Gastroesophageal sphincter (tissue), 4 donors: ENCODE data around the gene DOLK. TPM values are rescaled to one million over a fixed set of nuclear protein-coding genes. Genes with fewer than 3 reads are reported as not detected.
A peak's percentile ranks its signal among the peaks of the same experiment; 100 is the strongest.

Experiments
- ATAC-seq: fragments of 150-250 bp; one replicate; pipeline ENCODE4 v1.9.1; 2016; ENCODE audit warnings: mild to moderate bottlenecking, moderate library complexity
- H3K27ac ChIP-seq, 4 donors: fragments of 200-600 bp; sonication (generic) in 3 of 4; 1 replicate in 3 of 4; 2 replicates in 1 of 4; pipeline ENCODE4 v1.5.1; 2016 to 2019
- H3K27me3 ChIP-seq: fragments of 200-600 bp; sonication (generic); one replicate; pipeline ENCODE4 v1.5.1; 2019
- H3K36me3 ChIP-seq, 2 donors: fragments of 200-600 bp; sonication (generic); one replicate each; pipeline ENCODE4 v1.5.1; 2019; ENCODE audit warnings: control low read depth in 1 of 2
- H3K4me1 ChIP-seq, 3 donors: fragments of 200-600 bp; sonication (generic); 1 replicate in 2 of 3; 2 replicates in 1 of 3; pipeline ENCODE4 v1.5.1; 2016 to 2019; ENCODE audit warnings: control low read depth in 2 of 3
- H3K4me3 ChIP-seq, 2 donors: fragments of 200-600 bp; sonication (generic); one replicate each; pipeline ENCODE4 v1.5.1; 2019; ENCODE audit warnings: mild to moderate bottlenecking in 1 of 2, moderate library complexity in 1 of 2
- H3K9me3 ChIP-seq, 3 donors: fragments of 200-600 bp; sonication (generic); one replicate each; pipeline ENCODE4 v1.5.1; 2017 to 2019; ENCODE audit warnings: control low read depth in 2 of 3
- EP300 ChIP-seq: sonication (generic); formaldehyde crosslinking; IDR thresholded peaks from one replicate; pipeline ENCODE4 v1.6.1; 2017; ENCODE audit warnings: antibody characterized with exemption, mild to moderate bottlenecking
- POLR2A ChIP-seq, 2 donors: fragments of 450-650 bp; IDR thresholded peaks; one replicate each; pipeline ENCODE4 v1.6.1; 2017; ENCODE audit warnings: antibody characterized with exemption in 2 of 2, mild to moderate bottlenecking in 2 of 2, moderate library complexity in 1 of 2
- POLR2AphosphoS5 ChIP-seq: sonication (generic); formaldehyde crosslinking; IDR thresholded peaks from one replicate; pipeline ENCODE4 v1.6.1; 2017; ENCODE audit warnings: antibody characterized with exemption
- WGBS, 2 donors: methylation state at CpG; one replicate each; pipeline ENCODE4 v1.1.5; 2018; ENCODE audit warnings: low coverage in 1 of 2; 5-methylcytosine and 5-hydroxymethylcytosine counted together
- total RNA-seq, 4 donors: library from RNA; depleted of rRNA; stranded (reverse); fragments of >200 nt; gene quantifications; one replicate each; pipeline ENCODE4 v1.1.0, GENCODE V29; 2016
- TF ChIP-seq, protein P1 (sequence below), 4 experiments: fragments of 200-600 bp in 2 of 4; fragments of 450-650 bp in 2 of 4; sonication (generic) in 1 of 4; IDR thresholded peaks; one replicate each; pipeline ENCODE4 v1.5.1; 2017 to 2019; ENCODE audit warnings: antibody characterized with exemption in 4 of 4, mild to moderate bottlenecking in 2 of 4, moderate library complexity in 2 of 4

Gene DOLK
- total RNA-seq, 4 donors from 2014 or later = 9.8 to 17.1 (median 13.0) TPM

DNA sequence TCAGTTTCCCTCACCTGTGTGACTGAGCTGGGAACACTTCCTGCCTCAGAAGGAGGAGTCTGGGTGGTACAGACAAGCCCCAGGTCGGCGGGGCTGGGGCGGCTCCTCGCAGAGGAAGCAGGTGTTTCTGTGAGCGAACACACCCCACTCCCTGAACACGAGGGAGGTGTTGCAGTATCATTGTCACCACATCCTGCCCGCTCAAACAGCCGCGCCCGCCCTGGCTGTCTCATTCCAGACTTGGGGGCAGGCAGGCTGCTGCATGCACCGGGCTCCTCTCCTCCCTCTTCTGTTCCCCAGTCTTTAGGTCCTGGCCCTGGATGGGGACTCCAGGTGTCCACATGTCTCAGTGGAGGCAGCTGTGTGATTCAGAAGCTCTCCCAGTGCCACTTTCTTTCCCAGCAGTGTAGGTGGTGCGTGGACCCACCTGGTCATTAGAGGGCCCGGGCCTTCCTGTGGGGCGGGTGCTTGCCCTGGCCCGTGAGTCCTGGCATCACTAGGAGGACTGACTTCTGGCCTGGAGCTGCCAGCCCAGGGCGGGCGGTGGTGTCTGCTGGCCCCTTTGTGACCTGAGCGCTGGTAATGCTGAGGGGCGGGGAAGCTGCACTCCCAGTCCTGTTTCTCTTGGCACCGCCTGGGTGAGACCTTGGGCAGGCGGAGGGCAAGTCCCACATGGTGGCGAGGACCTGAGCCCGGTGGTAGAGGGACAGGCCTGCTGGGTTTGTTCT lies 44.9 kb downstream of the DOLK start:
- Histone ChIP-seq H3K36me3 (peaks cover 0 to 47% of the 10 kb centered on the region in 2 donors), H3K27ac (peak overlapping the region in 3 of 4 donors; percentile 59 to 68 (median 66)), H3K9me3 (no peaks in the 10 kb centered on the region), H3K27me3 (no peaks in the 10 kb centered on the region), H3K4me3 (no peak overlapping the region), H3K4me1 (peaks cover 0 to 50% (median 5%) of the 10 kb centered on the region in 3 donors)
- WGBS, 2 donors = 60% methylated on average over 1 of the region's 23 CpGs; no CpG with 5 or more reads in 1 of the 2 donors
- TF ChIP-seq POLR2A (IDR thresholded peaks at IDR 0.05) = no peak
- no peak for TF ChIP-seq EP300
- TF ChIP-seq, protein P1, sequence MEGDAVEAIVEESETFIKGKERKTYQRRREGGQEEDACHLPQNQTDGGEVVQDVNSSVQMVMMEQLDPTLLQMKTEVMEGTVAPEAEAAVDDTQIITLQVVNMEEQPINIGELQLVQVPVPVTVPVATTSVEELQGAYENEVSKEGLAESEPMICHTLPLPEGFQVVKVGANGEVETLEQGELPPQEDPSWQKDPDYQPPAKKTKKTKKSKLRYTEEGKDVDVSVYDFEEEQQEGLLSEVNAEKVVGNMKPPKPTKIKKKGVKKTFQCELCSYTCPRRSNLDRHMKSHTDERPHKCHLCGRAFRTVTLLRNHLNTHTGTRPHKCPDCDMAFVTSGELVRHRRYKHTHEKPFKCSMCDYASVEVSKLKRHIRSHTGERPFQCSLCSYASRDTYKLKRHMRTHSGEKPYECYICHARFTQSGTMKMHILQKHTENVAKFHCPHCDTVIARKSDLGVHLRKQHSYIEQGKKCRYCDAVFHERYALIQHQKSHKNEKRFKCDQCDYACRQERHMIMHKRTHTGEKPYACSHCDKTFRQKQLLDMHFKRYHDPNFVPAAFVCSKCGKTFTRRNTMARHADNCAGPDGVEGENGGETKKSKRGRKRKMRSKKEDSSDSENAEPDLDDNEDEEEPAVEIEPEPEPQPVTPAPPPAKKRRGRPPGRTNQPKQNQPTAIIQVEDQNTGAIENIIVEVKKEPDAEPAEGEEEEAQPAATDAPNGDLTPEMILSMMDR (IDR thresholded peaks at IDR 0.05) = no peak
- no peak for TF ChIP-seq POLR2AphosphoS5
- peak; percentile 68 for ATAC-seq

DNA sequence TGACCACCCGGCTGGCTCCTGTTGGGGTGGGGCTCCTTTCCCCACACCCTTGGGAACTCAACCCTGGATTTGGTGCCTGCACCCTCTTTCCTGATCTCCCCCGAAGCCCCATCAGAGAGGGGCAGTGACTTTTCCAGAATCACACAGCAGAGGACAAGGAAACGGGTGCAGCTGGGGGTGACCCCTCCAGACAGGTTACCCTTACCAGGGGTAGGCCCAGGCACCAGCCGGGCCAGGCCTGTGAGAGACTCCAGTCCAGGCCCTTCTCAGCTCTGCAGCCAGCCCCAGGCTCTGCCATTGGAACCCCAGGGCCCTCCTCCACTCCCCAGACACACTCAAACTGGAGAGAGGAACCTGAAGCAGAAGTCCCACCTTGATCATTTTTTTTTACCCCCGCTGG lies 45.6 kb downstream of the DOLK start:
- no peak overlapping the region for H3K4me3 ChIP-seq
- ATAC-seq = no peak
- no peaks in the 10 kb centered on the region for H3K9me3 ChIP-seq
- peak overlapping the region in 3 of 4 donors; percentile 56 to 68 (median 59) for H3K27ac ChIP-seq
- no CpG with 5 or more reads among the region's 5 CpGs for WGBS, 2 donors
- TF ChIP-seq POLR2A (IDR thresholded peaks at IDR 0.05) (no peak), POLR2AphosphoS5 (no peak), EP300 (no peak)
- TF ChIP-seq, protein P1 (IDR thresholded peaks at IDR 0.05) = no peak
- no peaks in the 10 kb centered on the region for H3K27me3 ChIP-seq
- peaks cover 0 to 50% (median 5%) of the 10 kb centered on the region in 3 donors for H3K4me1 ChIP-seq
- H3K36me3 ChIP-seq = peaks cover 0 to 47% of the 10 kb centered on the region in 2 donors

DNA sequence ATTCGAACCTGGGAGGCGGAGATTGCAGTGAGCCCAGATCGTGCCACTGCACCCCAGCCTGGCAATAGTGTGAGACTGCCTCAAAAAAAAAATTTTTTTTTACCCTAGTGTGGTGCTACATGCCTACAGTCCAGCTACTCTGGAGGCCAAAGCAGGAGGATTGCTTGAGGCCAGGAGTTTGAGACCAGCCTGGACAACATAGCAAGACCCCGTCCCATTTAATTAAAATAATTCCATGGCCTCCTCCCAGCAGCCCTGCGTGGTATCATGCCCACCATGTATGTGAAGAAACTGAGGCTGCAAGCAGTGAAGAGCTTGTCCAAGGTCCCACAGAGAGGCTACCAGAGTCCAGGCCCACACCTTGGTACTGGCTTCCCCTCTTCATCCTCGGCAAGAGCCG lies 46.0 kb downstream of the DOLK start:
- no peaks in the 10 kb centered on the region for H3K27me3 ChIP-seq
- peaks cover 0 to 47% of the 10 kb centered on the region in 2 donors for H3K36me3 ChIP-seq
- peaks cover 0 to 50% (median 5%) of the 10 kb centered on the region in 3 donors for H3K4me1 ChIP-seq
- no peaks in the 10 kb centered on the region for H3K9me3 ChIP-seq
- TF ChIP-seq POLR2A (IDR thresholded peaks at IDR 0.05) = no peak
- TF ChIP-seq, protein P1 (IDR thresholded peaks at IDR 0.05) = no peak
- TF ChIP-seq POLR2AphosphoS5 = no peak
- no peak for TF ChIP-seq EP300
- WGBS, 2 donors = 75 to 95% methylated on average over 2 to 3 of the region's 7 CpGs
- no peak overlapping the region for H3K4me3 ChIP-seq
- ATAC-seq = no peak
- H3K27ac ChIP-seq = peak overlapping the region in 2 of 4 donors; percentile 59 to 68

DNA sequence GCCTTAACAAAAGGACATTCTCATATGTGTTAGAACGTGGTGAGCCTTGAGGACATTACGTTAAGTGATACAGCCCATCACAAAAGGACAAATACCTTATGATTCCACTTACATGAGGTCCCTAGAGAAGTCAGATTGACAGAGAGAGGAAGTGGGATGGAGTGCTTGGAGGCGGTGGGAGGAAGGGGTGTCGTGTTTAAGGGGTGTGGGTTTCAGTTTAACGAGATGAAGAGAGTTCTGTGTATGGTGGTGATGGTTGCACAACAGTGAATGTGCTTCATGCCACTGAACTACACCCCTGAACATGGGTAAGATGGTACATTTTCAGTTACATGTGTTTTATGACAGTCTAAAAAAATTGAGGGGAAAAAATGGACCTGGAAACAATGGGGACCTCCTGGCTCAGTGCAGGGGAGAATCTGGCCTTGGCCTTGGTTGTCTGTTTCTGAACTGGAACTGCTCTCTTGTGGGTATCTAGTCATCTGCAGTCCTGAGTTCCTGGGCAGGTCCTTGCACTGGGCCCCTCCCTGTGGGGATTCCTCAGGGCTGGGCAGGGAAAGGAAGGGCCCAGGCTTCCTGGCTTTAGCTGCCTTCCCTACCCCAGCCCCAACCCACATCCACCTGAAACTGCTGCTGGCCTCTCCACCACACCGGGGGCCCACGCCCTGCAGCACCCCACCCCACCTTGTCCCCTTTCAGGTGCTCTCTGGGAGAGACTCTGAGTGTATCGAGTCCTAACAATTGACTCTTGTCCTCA lies 47.7 kb downstream of the DOLK start:
- H3K36me3 ChIP-seq = peaks cover 0 to 64% of the 10 kb centered on the region in 2 donors
- H3K27me3 ChIP-seq = no peaks in the 10 kb centered on the region
- peak overlapping the region in 3 of 4 donors; percentile 26 to 49 (median 41) for H3K27ac ChIP-seq
- H3K9me3 ChIP-seq = no peaks in the 10 kb centered on the region
- ATAC-seq = no peak
- 29 to 55% methylated on average over 4 to 5 of the region's 8 CpGs for WGBS, 2 donors
- no peak overlapping the region for H3K4me3 ChIP-seq
- peaks cover 0 to 53% (median 5%) of the 10 kb centered on the region in 3 donors for H3K4me1 ChIP-seq
- TF ChIP-seq POLR2A (IDR thresholded peaks at IDR 0.05) (no peak), EP300 (no peak), POLR2AphosphoS5 (no peak)
- TF ChIP-seq, protein P1 (IDR thresholded peaks at IDR 0.05) = no peak
